Coronary artery (tissue), 2 donors: Measurements from ENCODE around the gene GOLGB1.

Experiments
- DNase-seq: peaks from one replicate; pipeline ENCODE4 v3.0.0-alpha.2; 2017; ENCODE audit warnings: low spot score
- H3K27ac ChIP-seq, 2 donors: fragments of 200-600 bp; sonication (generic); one replicate each; pipeline ENCODE4 v1.5.1; 2016 to 2019
- H3K4me3 ChIP-seq: fragments of 200-600 bp; sonication (generic); 2 replicates; pipeline ENCODE4 v1.5.1; 2016; ENCODE audit warnings: mild to moderate bottlenecking, moderate library complexity
- CTCF ChIP-seq: fragments of 200-600 bp; sonication (generic); IDR thresholded peaks from one replicate; pipeline ENCODE4 v1.5.1; 2019; ENCODE audit warnings: antibody characterized with exemption

The GOLGB1 gene

GRCh38 chr3:121651684-121652083 is 97.9 kb downstream of the GOLGB1 start:
- H3K27ac ChIP-seq: no peak overlapping the region
- DNase-seq: no peak

GRCh38 chr3:121649645-121650044 is 99.9 kb downstream of the GOLGB1 start:
- no peak overlapping the region for H3K27ac ChIP-seq
- no peak overlapping the region for H3K4me3 ChIP-seq
- TF ChIP-seq CTCF: no peak
- DNase-seq: no peak

More at GRCh38 chr3:121651684-121652083, 97.9 kb downstream of the GOLGB1 start:
- H3K4me3 ChIP-seq: no peak overlapping the region
- TF ChIP-seq CTCF: no peak

- DNase-seq: no peak
- Histone ChIP-seq H3K4me3 (peak overlapping the region; percentile 3), H3K27ac (peak overlapping the region; percentile 49 to 70)
- no peak for TF ChIP-seq CTCF
Measured at GRCh38 chr3:121648219-121648958, 101.2 kb downstream of the GOLGB1 start.

- no peak for TF ChIP-seq CTCF
- no peak for DNase-seq
- H3K27ac ChIP-seq: no peak overlapping the region
- H3K4me3 ChIP-seq: no peak overlapping the region
Measured at GRCh38 chr3:121645054-121645453, 104.5 kb downstream of the GOLGB1 start.

GRCh38 chr3:121642601-121643314 is 106.8 kb downstream of the GOLGB1 start:
- no peak for TF ChIP-seq CTCF
- H3K27ac ChIP-seq: no peak overlapping the region
- no peak for DNase-seq
- no peak overlapping the region for H3K4me3 ChIP-seq

GRCh38 chr3:121641127-121641526 is 108.4 kb downstream of the GOLGB1 start:
- TF ChIP-seq CTCF: no peak
- no peak overlapping the region for H3K27ac ChIP-seq
- no peak for DNase-seq
- no peak overlapping the region for H3K4me3 ChIP-seq

- DNase-seq: no peak
- Histone ChIP-seq H3K4me3 (no peak overlapping the region), H3K27ac (no peak overlapping the region)
- no peak for TF ChIP-seq CTCF
Measured at GRCh38 chr3:121637922-121638321, 111.6 kb downstream of the GOLGB1 start.
